ENCODE data around the gene BMPR1B. TPM values are rescaled to one million over a fixed set of nuclear protein-coding genes. Genes with fewer than 3 reads are reported as not detected.

The BMPR1B gene
- total RNA-seq, 2 experiments from 2014 or later: not detected

DNA sequence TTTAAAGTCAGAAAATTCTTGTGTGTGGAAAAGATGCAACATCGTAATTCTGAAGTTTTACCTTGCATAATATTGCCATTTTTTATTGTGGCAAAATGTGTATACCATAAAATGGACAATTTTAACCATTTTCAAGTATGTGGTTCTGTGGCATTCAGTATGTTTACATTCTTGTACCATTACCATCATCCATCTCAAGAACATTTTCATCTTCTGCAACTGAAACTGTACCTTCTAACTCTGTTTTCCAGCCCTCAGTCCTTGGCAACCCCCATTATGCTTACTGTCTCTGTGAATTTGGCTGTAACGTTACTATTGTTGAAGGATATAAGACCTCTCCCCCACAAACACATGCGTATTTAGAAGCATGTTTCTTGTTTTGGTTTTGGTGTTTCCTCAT is 123.2 kb downstream of the BMPR1B start:
- ATAC-seq (ENCODE audit: low read depth): no peak
- POLR2A ChIA-PET: no interaction called here
- no peaks in the 10 kb centered on the region for H3K4me1 Mint-ChIP-seq
- H3K36me3 Mint-ChIP-seq: no peaks in the 10 kb centered on the region
- no peak overlapping the region for H3K27ac Mint-ChIP-seq
- H3K4me3 Mint-ChIP-seq: no peak overlapping the region
- H3K27me3 Mint-ChIP-seq: no peaks in the 10 kb centered on the region
- H3K9me3 Mint-ChIP-seq: no peaks in the 10 kb centered on the region
- DNase-seq: no peak

DNA sequence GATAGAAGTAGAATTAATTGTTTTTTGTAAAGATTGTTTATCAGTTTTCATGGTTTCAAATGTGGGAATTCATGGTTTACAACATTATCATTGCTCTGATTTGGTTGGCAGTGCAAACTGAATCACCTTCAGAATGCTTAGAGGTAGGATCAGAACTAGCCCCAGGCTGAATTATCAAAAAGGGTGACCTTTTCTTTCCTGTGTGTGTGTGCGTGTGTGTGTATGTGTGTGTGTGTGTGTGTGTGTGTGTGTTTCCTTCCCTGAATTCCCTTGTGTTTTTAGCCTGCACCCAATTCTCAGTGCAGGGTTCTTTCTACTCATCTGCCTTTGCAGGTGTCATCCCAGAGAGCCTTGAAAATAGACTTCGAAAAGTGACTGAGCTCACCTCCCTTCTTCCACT is 125.0 kb downstream of the BMPR1B start:
- no peak overlapping the region for H3K27ac Mint-ChIP-seq
- H3K9me3 Mint-ChIP-seq: no peaks in the 10 kb centered on the region
- DNase-seq (no peak), ATAC-seq (ENCODE audit: low read depth) (no peak)
- POLR2A ChIA-PET: no interaction called here
- H3K4me3 Mint-ChIP-seq: no peak overlapping the region
- no peaks in the 10 kb centered on the region for H3K36me3 Mint-ChIP-seq
- no peaks in the 10 kb centered on the region for H3K4me1 Mint-ChIP-seq
- H3K27me3 Mint-ChIP-seq: peaks cover 7% of the 10 kb centered on the region

DNA sequence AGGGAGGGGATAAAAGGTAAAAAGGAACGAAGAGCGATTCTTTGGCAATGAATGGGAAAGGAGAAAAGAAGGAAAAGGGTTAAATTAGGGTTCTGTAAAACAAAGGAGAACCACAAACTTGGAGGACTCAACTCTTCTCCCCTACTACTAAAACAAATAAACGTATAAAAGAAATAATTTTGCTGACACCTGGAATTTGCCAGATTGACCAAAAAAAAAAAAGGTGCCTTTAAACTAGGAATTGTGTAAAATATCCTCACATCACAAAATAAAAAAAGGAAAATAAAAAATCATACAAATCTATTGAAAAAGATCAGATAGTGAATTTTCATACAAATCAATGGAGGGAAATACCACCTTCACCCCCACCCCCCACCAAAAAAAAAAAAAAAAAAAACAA is 129.3 kb downstream of the BMPR1B start:
- H3K4me1 Mint-ChIP-seq: no peaks in the 10 kb centered on the region
- ATAC-seq (ENCODE audit: low read depth) (no peak), DNase-seq (no peak)
- no peaks in the 10 kb centered on the region for H3K36me3 Mint-ChIP-seq
- no peak overlapping the region for H3K4me3 Mint-ChIP-seq
- H3K27ac Mint-ChIP-seq: no peak overlapping the region
- peaks cover 7% of the 10 kb centered on the region for H3K27me3 Mint-ChIP-seq
- H3K9me3 Mint-ChIP-seq: no peaks in the 10 kb centered on the region
- POLR2A ChIA-PET: no interaction called here

DNA sequence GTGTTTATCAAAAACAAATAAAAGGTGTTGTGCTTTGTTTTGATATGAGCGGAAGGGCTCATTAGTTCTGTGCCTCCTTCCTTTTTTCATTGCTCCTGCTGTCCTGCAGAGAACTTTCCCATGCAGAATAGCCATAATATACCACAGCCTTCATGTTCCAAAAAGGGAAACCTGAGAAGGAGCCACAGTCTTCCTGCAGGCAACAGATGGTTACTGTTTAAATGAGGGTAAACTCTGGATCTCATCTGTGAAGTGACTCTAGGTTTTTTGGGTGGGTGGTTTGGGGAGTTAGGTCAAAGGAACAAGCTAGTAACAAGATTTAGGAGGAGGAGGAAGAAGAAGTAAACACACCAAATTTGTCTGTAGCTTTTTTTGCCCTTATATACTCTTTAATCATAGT is 131.8 kb downstream of the BMPR1B start:
- ATAC-seq (ENCODE audit: low read depth) (no peak), DNase-seq (no peak)
- Mint-ChIP-seq H3K4me3 (no peak overlapping the region), H3K27me3 (peaks cover 7% of the 10 kb centered on the region), H3K27ac (no peak overlapping the region), H3K9me3 (no peaks in the 10 kb centered on the region), H3K36me3 (no peaks in the 10 kb centered on the region), H3K4me1 (no peaks in the 10 kb centered on the region)
- POLR2A ChIA-PET: no interaction called here

DNA sequence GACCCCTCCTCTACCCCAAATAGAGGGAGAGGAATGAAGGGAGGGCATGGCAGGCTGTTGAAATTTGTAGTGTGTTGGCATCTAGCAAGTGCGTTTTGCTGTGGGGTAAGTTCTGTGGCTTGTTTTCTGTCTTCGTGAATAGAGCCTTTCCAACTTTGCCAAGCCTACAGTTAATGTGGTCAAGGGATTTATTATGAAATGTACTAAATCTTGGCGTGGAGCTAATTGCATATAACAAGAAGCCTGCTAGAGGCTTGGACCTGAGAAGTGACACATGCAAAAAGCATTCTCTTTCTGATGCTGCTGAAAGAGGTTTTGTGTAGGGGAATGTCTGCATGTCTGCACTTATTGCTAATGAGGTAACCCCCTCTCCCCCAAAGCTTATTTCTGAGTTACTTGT is 132.2 kb downstream of the BMPR1B start:
- H3K4me3 Mint-ChIP-seq: no peak overlapping the region
- H3K27ac Mint-ChIP-seq: no peak overlapping the region
- ATAC-seq (ENCODE audit: low read depth): no peak
- DNase-seq: no peak
- no peaks in the 10 kb centered on the region for H3K9me3 Mint-ChIP-seq
- H3K4me1 Mint-ChIP-seq: no peaks in the 10 kb centered on the region
- H3K27me3 Mint-ChIP-seq: peaks cover 7% of the 10 kb centered on the region
- POLR2A ChIA-PET: no interaction called here
- no peaks in the 10 kb centered on the region for H3K36me3 Mint-ChIP-seq

DNA sequence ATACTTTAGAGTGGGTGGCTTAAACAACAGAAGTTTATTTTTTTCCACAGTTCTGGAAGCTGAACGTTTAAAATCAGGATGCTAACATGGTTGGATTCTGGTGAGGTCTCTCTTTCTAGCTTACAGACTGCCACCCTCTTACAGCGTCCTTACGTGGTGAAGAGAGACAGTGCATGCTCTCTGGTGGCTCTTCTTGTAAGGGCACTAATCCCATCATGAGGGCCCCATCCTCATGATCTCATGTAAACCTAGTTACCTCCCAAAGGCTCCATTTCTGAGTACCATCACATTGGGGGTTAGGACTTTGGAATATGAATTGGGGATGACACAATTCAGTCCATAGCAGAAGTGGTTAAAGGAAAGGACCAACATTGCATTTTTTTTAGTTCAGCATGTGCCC is 132.8 kb downstream of the BMPR1B start:
- H3K27me3 Mint-ChIP-seq: peaks cover 7% of the 10 kb centered on the region
- no peak overlapping the region for H3K4me3 Mint-ChIP-seq
- DNase-seq (no peak), ATAC-seq (ENCODE audit: low read depth) (no peak)
- POLR2A ChIA-PET: no interaction called here
- H3K36me3 Mint-ChIP-seq: no peaks in the 10 kb centered on the region
- H3K9me3 Mint-ChIP-seq: no peaks in the 10 kb centered on the region
- H3K27ac Mint-ChIP-seq: no peak overlapping the region
- H3K4me1 Mint-ChIP-seq: no peaks in the 10 kb centered on the region

DNA sequence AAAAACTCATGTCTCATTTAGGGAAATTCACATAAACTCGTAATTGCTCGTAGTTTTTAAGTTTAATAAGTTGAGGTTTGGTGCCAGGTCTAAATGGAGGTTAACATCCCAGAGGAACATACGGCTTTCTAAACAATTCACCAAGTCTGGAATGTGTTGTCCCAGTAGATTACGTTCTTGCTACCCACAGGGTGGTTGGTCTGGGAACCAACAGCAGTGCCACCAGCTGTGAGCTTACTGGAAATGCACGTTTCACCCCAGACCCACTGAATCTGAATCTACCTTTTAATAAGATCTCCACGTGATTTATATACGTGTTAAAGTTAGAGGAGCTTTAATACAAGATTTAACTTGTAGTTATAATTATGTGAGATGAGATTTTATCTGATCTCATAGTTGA is 134.3 kb downstream of the BMPR1B start:
- Mint-ChIP-seq H3K27me3 (no peaks in the 10 kb centered on the region), H3K27ac (no peak overlapping the region), H3K9me3 (no peaks in the 10 kb centered on the region), H3K4me1 (no peaks in the 10 kb centered on the region), H3K36me3 (no peaks in the 10 kb centered on the region), H3K4me3 (no peak overlapping the region)
- no peak for DNase-seq
- POLR2A ChIA-PET: no interaction called here
- no peak for ATAC-seq (ENCODE audit: low read depth)

DNA sequence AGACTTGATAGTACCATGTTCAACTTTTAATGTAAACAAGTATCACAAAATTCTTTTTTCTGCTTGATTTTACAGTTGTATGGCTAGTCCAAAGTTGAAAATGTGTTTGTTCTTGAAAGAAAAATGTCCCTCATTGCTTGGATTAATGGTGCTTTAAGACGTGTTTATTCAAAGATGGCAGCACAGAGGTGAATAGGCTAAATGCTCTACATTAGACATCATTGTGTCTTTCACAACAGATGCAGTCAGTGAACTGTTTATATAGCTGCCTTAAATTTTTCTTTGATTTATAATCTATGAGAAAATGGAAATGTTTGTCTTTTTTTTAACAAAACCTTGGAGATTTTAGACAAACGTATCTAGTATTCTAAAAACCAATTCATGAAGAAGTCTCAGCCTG is 137.3 kb downstream of the BMPR1B start:
- DNase-seq: no peak
- H3K27me3 Mint-ChIP-seq: no peaks in the 10 kb centered on the region
- ATAC-seq (ENCODE audit: low read depth): no peak
- H3K9me3 Mint-ChIP-seq: no peaks in the 10 kb centered on the region
- POLR2A ChIA-PET: no interaction called here
- H3K4me3 Mint-ChIP-seq: no peak overlapping the region
- H3K27ac Mint-ChIP-seq: no peak overlapping the region
- no peaks in the 10 kb centered on the region for H3K36me3 Mint-ChIP-seq
- no peaks in the 10 kb centered on the region for H3K4me1 Mint-ChIP-seq

DNA sequence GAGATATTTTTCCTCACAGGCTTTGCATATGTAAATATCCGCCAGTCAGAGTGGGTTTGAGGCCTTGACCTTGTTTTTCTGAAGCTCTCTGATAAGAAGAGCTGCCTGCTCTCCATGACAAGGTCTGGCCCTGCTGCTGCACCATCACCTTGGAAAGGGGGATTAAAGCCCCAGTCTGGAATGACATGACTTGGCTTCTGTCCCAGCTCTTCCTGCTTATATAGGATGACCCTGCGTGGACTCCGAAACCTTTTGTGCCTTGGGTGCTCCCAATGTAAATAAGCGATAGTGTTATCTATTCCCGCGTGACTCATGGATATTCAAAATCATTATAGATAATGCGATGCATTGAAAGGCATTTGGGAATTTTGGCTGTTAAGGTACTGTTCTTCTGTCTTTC is 139.3 kb downstream of the BMPR1B start:
- ATAC-seq (ENCODE audit: low read depth) (no peak), DNase-seq (no peak)
- POLR2A ChIA-PET: no interaction called here
- Mint-ChIP-seq H3K27ac (no peak overlapping the region), H3K9me3 (no peaks in the 10 kb centered on the region), H3K36me3 (no peaks in the 10 kb centered on the region), H3K27me3 (no peaks in the 10 kb centered on the region), H3K4me1 (no peaks in the 10 kb centered on the region), H3K4me3 (no peak overlapping the region)

DNA sequence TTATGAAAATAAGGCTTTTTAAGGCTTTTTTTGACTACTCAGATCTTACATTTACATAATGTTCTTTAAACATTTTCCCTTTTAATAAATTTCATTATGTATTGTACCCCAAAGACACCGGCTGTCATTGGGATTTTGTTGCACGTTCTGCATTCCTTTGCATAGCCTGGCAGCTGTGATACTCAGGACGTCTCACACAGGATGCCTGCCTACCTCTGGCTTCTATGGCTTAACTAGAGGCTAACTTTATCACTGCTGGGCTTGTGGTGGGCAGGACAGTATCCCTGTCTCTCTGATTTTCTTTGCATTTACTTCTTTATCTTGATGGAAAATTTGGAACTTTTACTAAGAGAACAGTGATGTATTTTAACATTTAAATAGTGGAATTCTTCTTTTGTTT is 147.8 kb downstream of the BMPR1B start:
- Mint-ChIP-seq H3K4me1 (no peaks in the 10 kb centered on the region), H3K27me3 (peaks cover 2% of the 10 kb centered on the region), H3K4me3 (no peak overlapping the region), H3K9me3 (no peaks in the 10 kb centered on the region), H3K27ac (no peak overlapping the region), H3K36me3 (no peaks in the 10 kb centered on the region)
- ATAC-seq (ENCODE audit: low read depth): no peak
- no peak for DNase-seq
- POLR2A ChIA-PET: no interaction called here

DNA sequence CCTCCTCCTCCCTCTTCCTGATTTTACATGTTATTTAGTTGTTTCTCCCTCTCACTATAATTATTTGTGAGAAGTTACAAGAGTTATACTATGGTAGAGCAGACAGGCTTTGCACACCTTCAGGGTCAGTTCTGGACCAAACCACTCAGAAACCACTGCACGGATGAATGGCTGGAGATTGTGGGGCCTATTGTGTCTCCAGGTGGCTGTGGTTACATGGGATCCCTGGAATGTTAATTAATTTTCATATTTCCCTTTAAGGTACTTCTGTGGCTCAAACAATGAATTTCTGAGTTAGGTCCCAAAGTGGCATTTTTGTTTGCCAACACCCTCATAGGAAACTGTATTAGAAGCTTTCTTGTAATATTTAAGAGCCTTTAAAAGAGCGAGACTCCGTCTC is 151.9 kb downstream of the BMPR1B start:
- peaks cover 7% of the 10 kb centered on the region for H3K4me1 Mint-ChIP-seq

DNA sequence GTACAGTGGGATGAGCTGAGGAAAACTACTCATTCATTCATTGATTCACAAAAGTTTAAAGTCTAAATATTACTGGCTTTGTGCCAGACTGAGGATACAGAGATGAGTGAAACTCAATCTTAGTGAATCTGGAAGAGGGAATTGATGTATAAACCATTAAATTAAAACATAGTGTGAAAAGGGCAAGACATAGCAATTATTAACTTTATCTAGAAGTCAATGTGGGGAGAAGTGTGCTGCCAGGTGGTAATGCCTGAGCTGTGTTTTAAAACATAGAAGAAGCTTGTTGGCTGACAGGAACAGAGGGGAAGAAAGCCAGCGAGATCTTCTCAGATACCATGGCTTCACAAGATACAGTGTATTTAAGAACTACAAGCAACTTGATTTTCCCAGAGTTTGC is 153.4 kb downstream of the BMPR1B start:
- peaks cover 3% of the 10 kb centered on the region for H3K9me3 Mint-ChIP-seq
- H3K27me3 Mint-ChIP-seq: peaks cover 2% of the 10 kb centered on the region
- no peak overlapping the region for H3K4me3 Mint-ChIP-seq
- no peak for DNase-seq
- POLR2A ChIA-PET: no interaction called here
- H3K36me3 Mint-ChIP-seq: peaks cover 3% of the 10 kb centered on the region
- no peak for ATAC-seq (ENCODE audit: low read depth)
- H3K27ac Mint-ChIP-seq: no peak overlapping the region
- H3K4me1 Mint-ChIP-seq: peaks cover 7% of the 10 kb centered on the region

More for the DNA sequence above, 151.9 kb downstream of the BMPR1B start:
- H3K36me3 Mint-ChIP-seq: peaks cover 1% of the 10 kb centered on the region
- POLR2A ChIA-PET: no interaction called here
- H3K9me3 Mint-ChIP-seq: no peaks in the 10 kb centered on the region
- peaks cover 2% of the 10 kb centered on the region for H3K27me3 Mint-ChIP-seq
- no peak overlapping the region for H3K4me3 Mint-ChIP-seq
- DNase-seq (no peak), ATAC-seq (ENCODE audit: low read depth) (no peak)
- no peak overlapping the region for H3K27ac Mint-ChIP-seq

DNA sequence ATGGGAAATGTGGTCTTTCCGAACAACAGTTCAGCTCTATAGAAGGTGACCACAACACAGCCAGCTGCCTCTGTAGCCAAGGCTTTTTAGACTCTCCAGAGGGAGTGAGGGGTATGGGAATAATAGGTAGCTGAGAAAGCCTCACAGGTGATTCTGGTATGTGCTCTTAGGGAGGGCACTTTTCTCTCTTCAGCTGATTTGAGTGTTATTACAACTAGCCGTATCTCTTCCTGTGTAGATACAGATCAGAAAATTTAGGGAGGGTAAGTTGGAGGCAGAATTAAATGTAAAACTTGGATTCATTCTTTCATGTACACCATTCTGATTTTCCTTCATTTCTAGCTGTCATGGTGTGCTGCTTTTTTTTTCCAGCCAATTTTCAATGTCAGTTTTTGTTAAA is 154.9 kb downstream of the BMPR1B start:
- H3K4me3 Mint-ChIP-seq: no peak overlapping the region

DNA sequence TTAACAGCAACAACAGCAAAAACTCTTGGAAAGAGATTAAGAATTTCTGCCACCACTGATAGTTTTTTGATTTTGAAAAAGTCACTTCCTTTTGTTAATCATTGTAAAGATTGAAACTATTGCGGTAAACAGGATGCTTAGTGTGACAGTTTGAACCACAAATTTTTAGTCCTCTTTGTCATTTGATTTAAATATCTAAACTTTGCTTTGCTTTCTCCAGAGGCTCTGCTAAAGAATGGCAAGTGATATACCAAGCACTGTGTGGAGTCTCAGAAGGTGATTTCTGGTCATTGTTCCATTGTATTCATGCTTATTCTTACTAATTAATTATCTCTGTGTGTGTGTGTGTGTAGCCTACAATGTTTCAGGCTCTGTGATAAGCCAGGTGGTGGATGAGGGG is 155.6 kb downstream of the BMPR1B start:
- DNase-seq (no peak), ATAC-seq (ENCODE audit: low read depth) (peak; percentile 14)
- peaks cover 7% of the 10 kb centered on the region for H3K4me1 Mint-ChIP-seq
- H3K4me3 Mint-ChIP-seq: no peak overlapping the region
- H3K36me3 Mint-ChIP-seq: peaks cover 3% of the 10 kb centered on the region
- peak overlapping the region; percentile 76 for H3K27ac Mint-ChIP-seq
- POLR2A ChIA-PET: no interaction called here
- peaks cover 5% of the 10 kb centered on the region for H3K9me3 Mint-ChIP-seq
- no peaks in the 10 kb centered on the region for H3K27me3 Mint-ChIP-seq

More for the DNA sequence above, 154.9 kb downstream of the BMPR1B start:
- H3K4me1 Mint-ChIP-seq: peaks cover 7% of the 10 kb centered on the region
- no peaks in the 10 kb centered on the region for H3K27me3 Mint-ChIP-seq
- ATAC-seq (ENCODE audit: low read depth): no peak
- POLR2A ChIA-PET: no interaction called here
- no peak for DNase-seq
- H3K27ac Mint-ChIP-seq: no peak overlapping the region
- peaks cover 3% of the 10 kb centered on the region for H3K36me3 Mint-ChIP-seq
- H3K9me3 Mint-ChIP-seq: peaks cover 4% of the 10 kb centered on the region

DNA sequence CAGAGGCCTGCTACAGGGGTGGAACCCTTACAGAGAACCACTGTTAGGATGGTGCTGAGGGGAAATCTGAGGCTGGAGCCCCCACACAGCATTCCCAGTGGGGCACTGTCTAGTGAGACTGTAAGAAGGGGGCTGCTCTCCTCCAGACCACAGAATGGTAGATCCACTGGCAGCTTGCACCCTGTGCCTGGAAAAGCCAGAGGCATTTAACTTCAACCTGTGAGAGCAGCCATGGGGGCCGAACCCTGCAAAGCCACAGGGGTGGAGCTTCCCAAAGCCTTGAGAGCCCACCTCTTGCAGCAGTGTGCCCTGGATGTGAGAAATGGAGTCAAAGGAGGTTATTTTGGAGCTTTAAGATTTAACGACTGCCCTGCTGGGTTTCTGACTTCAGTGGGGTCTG is 159.4 kb downstream of the BMPR1B start:
- H3K27ac Mint-ChIP-seq: no peak overlapping the region
- H3K4me1 Mint-ChIP-seq: peaks cover 7% of the 10 kb centered on the region
- peaks cover 3% of the 10 kb centered on the region for H3K36me3 Mint-ChIP-seq
- POLR2A ChIA-PET: no interaction called here
- no peak for ATAC-seq (ENCODE audit: low read depth)
- peaks cover 5% of the 10 kb centered on the region for H3K9me3 Mint-ChIP-seq
- H3K27me3 Mint-ChIP-seq: no peaks in the 10 kb centered on the region
- H3K4me3 Mint-ChIP-seq: no peak overlapping the region
- DNase-seq: no peak

Measured in activated naive CD8-positive, alpha-beta T cell treated with anti-CD3 and anti-CD28 coated beads, Interleukin-2, amount 10 ng/mL, durations not matched to agents 7 days and 5 days (primary cell).